Subcutaneous adipose tissue (tissue), 4 donors: ENCODE data around the gene CHRM1. TPM values are rescaled to one million over a fixed set of nuclear protein-coding genes. Genes with fewer than 3 reads are reported as not detected.

Source experiments
- CTCF ChIP-seq: fragments of 450-650 bp; IDR thresholded peaks from one replicate; pipeline ENCODE4 v1.5.1; 2016; ENCODE audit warnings: low read depth, mild to moderate bottlenecking, control low read depth, antibody characterized with exemption, moderate library complexity
- total RNA-seq, 4 donors: library from RNA; depleted of rRNA; stranded (reverse); fragments of >200 nt; gene quantifications; one replicate each; pipeline ENCODE4 v1.1.0, GENCODE V29; 2016

CHRM1 gene
- total RNA-seq, 4 donors from 2014 or later, result not detected

- no peak for TF ChIP-seq CTCF
Observed at GRCh38 chr11:62918531-62918930, 2.6 kb downstream of the CHRM1 start.

- no peak for TF ChIP-seq CTCF
Observed at GRCh38 chr11:62917906-62918502, 3.2 kb downstream of the CHRM1 start.

GRCh38 chr11:62914416-62914815 is 6.7 kb downstream of the CHRM1 start:
- TF ChIP-seq CTCF, result no peak

GRCh38 chr11:62912268-62912667 is 8.9 kb downstream of the CHRM1 start:
- no peak for TF ChIP-seq CTCF

- no peak for TF ChIP-seq CTCF
Observed at GRCh38 chr11:62911137-62912130, 9.7 kb downstream of the CHRM1 start.

- TF ChIP-seq CTCF, result no peak
Observed at GRCh38 chr11:62910141-62910882, 10.9 kb downstream of the CHRM1 start.
